Stimulated activated CD4-positive, alpha-beta T cell treated with anti-CD3 and anti-CD28 coated beads, TNF-alpha, amount 100 ng/mL, for 4 hours (primary cell): ENCODE results near the gene SLC25A18.

Experiments
- DNase-seq, 3 experiments: peaks; one replicate each; pipeline ENCODE4 v3.0.0-alpha.2; 2020; ENCODE audit warnings: low read depth in 3 of 3

The SLC25A18 gene

DNA sequence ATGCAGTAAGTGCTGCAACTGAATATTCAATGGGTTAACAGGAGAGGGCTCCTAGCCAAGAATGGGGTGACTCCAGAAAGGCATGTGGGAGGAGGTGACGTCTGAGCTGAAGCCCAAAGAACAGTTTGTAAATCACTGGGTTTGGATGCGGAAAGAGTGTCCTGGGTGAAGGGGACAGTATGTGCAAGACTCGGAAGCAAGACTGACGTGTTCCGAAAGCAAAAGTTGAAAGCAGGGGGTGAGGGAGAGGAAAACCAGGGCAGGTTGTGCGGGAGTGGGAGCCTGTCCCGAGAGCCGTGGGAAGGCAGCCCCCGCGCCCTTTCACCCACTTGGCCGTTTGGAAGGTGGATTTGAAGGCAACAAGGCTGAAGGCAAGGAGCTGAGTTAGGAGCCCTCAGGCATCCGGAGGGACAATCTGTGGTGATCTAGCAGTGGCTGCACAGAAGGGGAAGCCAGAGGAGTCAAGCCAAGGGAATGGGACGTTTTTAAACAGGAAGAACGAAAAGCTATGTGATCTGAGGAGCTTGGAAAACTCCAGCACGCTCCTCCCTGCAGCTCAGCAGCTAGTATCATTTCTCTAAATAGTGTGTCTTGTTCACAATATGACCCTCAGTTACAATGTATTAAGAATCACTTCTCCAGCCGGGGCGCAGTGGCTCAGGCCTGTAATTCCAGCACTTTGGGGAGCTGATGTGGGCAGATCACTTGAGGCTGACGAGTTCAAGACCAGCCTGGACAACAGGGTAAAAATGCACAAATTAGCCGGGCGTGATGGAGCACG lies 7.7 kb downstream of the SLC25A18 start:
- no peak for DNase-seq

DNA sequence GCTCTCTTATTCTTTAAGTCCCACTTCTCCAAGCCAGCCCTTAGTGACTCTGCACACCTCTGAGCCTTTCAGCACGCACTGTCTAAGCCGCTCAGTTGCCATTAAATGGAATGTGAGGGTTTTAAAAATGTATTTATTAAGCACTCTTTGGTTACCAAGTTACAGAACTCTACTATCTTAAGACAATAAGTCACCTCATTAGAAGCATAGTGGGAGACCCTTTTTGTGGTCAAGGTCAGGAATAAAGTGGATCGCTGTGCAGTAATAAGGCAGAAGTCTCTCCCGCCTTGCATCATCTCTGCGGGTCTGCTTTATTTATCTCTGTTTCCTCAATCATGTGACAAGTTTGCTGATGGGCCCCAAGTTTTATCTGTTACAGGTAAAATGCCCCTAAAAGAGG lies 11.9 kb downstream of the SLC25A18 start:
- DNase-seq = no peak

DNA sequence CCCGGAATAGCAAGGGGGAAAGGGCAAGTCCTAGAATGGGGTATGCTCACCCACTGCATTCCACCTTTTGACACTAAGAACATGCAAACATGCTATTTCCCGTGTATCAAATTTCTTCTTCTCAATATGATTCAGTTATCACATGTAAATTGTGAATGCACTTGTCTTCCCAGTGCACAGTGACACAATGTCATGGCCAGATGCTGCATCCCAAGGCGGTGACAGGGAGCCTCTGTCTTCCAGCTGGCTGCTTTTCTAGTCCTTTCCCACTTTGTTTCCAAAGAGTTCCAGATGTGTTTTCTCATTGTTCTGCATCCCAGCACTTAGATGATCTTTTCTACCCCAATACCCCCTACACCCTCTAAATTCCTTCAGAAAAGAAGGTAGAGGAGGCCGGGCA lies 12.4 kb downstream of the SLC25A18 start:
- no peak for DNase-seq

DNA sequence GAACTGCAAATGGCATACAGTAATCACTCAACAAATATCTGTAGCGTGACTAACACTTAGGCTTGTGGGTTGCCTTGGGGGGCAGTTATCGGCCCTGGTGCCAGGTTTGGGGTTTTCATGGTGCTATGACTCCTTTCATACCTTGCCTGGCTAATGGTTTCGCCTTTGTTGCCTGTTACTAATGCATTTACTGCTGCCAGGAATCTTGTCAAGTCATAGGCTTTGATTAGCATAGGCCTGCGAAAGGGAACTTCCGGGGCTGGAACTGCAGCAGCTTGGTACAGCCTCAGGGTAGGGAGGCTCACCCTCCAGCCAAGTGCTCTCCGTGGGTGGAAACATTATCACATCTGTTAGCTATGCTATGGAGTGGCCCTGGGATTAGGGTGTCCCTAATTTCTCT lies 13.2 kb downstream of the SLC25A18 start:
- no peak for DNase-seq

DNA sequence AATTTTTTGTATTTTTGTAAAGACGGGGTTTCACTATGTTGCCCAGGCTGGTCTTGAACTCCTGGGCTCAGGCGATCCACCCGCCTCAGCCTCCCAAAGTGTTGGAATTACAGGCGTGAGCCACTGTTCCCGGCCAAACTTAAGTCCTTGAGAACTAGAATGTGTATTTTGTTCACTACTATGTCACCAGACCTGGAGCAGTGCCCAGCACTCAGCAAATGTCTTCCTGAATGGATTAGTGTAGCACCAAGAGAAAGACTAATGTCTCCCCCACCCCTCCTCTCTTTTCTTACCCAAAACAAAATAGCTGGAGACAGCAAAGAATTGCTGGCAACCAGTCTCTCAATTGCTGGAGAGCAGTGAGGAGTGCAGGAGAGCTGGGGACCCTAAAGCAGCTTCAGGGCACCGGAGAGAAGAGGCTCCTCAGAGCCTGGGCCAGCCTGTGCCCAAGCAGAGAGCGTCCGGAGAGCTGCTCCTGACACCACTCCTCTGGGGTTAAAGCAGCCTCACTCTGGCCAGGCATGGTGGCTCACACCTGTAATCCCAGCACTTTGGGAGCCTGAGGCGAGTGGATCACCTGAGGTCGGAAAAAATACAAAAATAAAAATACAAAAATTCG lies 14.9 kb downstream of the SLC25A18 start:
- DNase-seq = no peak

DNA sequence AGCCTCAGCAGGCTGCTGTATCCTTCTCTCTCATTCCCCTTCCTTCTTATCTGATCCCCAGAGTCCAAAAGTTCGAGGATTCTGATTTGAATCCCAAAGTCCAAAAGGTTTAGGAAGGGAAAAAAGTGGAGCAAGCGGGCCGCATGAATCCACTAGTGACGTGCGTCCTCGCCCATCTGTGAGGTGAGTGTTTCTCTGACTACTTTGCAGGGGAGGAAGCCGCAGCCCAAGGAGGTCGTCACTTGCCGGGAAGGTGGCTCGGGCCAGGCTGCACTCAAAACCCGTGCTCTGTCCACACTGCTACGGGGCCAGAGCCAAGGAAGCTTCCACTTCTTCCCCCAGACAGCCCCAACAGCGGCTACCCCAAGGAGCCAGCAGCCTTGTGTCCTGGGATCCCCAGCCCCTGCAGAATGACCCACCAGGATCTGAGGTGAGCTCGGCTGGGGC lies 16.3 kb downstream of the SLC25A18 start:
- DNase-seq = no peak

DNA sequence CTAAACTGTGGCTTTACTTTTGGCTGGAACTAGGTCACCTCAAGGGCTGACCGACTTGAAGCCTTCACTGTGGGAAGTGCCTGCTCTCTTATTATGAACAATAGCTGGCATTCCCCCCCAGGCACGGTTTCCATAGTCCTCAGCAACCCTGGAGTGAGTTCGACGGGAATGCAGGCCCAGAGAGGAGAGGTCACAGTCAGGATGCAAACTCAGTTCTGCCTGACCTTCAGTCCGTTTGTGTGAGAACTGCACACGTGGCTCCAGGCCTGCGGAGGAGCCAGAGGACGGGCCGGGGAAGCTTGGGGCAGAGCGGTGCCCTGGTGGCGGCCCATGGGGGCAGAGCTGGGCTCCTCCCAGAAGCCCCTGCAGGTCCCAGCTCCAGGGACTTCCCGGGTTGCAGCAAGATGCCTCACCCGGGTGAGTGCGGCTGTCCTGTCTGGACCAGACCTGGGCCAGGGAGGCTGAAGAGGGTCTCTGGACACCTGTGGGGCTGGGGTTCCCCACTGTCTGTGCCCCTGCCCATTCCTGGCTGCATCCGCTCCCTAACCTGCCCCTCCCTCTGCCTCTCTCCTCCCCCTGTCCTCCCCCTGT lies 17.2 kb downstream of the SLC25A18 start:
- DNase-seq = no peak

DNA sequence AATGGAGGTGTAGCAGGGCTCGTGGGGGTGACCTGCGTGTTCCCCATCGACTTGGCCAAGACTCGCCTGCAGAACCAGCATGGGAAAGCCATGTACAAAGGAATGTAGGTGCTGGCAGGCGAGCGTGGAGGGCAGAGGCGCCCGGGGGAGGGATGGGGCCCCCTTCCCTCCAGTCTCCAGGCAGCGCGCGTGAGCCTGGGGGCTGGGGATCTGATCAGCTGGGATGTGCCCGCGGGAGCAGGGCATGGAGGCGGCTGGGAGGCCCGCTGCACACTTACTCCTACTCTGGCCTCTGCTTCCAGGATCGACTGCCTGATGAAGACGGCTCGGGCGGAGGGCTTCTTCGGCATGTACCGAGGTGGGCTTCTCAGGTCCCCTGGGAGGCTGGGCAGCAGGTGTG lies 17.8 kb downstream of the SLC25A18 start:
- DNase-seq = no peak

DNA sequence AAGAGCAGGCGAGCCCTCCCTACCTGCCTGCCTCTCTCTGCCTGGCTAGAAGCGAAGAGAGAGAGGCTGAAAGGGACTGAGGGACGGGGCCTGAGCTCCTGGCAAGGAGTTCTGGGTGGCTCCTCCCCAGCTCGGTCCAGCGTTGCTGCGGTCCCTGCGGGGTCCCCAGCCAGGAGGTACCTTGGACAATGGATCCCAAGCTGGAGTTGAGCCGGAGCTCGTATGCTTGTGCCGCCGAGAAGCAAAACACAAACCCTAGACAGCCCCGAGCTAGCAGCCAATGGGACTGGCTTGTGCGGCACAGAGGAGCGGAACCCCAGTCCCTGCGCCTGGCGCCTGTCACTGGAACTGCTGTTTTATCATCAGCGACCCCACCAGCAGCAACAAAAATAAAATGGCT lies 18.3 kb downstream of the SLC25A18 start:
- DNase-seq = no peak

DNA sequence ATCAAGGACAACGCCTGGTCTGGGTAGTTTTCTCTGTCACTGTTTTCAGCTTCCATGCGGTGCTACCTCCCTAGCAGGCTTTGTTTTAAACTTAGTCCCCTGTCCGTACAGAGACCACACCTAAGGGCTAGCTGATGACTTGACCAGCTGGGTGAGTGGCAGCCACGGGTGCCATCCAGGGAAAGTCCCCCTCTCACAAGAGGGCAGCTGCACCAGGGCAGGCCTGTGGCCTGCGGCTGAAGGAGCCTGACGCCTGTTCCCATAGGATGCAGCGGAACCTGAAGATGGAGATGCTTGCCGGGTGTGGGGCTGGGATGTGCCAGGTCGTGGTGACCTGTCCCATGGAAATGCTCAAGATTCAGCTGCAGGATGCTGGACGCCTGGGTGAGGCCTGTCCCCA lies 19.9 kb downstream of the SLC25A18 start:
- DNase-seq = no peak

DNA sequence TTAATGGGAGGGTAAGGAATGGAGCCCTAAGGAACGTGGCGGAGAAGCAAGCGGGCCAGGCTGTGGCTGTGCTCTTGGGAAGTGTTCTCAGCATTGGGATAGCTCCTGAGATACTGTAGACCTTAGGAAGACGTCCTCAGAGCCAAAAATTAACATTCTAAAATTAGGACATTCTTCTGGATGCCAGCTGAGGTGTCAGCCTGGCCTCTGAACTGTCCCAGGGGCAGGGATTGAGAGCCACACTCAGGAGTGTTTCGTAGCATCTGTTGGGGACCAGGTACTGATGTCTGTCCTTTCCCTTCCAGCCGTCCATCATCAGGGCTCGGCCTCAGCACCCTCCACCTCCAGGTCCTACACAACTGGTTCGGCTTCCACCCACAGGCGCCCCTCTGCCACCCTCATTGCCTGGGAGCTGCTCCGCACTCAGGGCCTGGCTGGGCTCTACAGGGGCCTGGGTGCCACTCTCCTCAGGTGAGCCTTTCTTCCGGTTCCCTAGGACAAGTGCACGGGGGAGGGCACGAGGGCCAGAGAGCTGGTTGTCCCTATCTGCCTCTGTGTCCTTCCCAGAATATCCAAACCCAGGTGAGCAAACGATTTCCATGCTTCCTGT lies 23.6 kb downstream of the SLC25A18 start:
- DNase-seq = no peak

DNA sequence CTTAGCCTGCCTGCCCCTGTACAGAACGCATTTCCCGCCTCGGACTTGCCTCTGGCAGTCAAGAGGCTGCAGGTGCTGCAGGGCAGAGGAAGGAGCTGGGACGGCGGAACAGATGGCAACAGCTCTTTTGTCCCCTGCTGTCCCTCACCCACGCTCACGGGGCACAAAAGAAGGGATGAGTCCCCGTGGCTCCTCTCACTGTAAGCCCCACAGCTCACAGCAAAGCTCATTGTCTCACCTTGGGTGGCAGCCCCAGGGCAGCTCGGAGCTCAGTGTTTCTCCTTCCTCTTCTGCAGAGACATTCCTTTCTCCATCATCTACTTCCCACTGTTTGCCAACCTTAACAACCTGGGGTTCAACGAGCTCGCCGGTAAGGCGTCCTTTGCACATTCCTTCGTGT lies 24.3 kb downstream of the SLC25A18 start:
- DNase-seq = no peak

DNA sequence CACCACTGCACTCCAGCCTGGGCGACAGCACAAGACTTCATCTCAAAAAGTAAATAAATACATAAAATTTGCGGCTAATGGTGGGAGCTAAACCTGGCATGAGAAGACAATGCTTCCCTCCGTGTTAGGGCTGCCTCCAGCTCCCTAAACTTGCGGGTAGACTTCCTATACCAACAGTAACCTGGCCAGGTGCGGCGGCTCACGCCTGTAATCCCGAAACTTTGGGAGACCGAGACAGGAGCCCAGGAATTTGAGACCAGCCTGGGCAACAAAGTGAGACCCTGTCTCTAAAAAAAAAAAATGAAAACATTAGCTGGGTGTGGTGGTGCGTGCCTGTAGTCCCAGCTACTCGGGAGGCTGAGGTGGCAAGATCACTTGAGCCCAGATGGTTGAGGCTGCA lies 25.3 kb downstream of the SLC25A18 start:
- DNase-seq = no peak

DNA sequence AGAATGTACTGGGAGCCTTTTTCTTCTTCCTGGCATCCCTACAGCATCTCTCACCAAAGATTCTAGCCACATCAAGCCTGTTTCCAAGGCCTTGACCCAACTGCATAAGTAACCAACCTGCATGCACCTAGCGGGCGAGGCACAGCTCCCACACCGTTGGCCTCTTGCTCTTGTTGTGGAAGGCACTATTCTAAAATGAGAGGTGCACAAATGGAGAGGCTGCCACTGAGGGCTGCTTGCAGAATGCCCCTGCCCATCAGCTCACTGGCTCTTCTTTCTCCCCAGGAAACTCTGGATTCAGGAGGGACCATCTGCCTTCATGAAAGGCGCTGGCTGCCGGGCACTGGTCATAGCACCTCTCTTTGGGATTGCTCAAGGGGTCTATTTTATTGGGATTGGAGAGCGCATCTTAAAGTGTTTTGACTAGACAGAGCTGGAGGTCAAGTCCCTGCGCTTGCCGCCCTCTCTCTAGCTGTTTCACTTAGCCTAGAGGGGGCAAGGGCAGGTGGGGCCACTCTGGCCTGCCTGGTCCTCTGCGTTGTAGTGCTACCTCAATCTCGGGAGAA lies 26.6 kb downstream of the SLC25A18 start:
- no peak for DNase-seq

DNA sequence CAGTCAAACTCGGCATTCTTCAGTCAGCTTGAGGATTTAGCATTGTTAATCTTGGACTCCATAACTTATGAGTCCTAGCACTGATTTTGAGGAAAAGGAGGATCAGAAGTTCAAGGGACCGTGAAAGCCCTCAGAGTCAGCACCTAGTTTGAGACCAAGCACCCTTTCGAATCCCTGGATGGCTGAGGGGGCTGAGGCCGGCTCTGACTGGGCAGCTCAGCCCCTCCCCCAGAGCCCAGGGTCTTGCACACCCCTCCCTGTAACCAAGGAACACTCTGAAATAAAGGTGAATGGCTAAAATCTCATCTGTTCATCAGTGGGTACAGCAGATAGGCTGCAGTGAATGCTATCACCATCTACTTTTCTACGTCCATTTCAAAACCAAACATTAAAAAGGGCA lies 27.3 kb downstream of the SLC25A18 start:
- DNase-seq = no peak

DNA sequence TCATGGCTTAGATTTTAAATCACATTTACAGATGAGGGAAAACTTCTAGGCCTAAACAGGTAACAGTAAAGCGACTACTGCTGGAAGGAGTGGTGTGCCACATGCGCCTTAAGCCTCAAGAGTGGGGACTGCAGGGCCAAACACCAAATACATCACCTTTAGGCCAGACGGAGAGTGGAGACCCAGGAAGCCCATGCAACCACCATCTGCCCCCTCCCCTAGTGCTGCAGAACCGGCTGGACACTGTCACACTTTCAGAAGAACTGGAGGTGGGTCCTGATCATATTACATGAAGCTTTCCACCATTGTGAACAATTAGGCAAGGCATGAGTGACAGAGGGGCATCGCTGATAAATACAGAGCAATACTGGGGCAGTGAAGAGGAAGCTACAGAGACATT lies 28.9 kb downstream of the SLC25A18 start:
- DNase-seq = no peak

DNA sequence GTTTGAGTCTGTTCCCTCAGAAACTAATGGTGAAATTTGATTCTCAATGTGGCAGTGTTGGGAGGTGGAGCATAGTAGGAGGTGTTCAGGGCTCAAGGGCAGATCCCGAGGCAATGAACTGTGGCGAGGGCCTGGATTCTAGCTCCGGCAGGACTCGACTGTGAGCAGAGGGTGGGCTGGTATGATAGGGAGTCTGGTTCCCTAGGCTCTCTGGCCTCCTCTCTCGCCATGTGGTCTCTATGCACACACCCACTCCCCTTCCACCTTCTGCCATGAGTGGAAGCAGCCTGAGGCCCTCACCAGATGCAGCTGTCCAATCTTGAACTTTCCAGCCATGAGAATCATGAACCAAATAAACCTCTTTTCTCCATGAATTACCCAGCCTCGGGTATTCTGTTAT lies 32.9 kb downstream of the SLC25A18 start:
- DNase-seq = no peak

DNA sequence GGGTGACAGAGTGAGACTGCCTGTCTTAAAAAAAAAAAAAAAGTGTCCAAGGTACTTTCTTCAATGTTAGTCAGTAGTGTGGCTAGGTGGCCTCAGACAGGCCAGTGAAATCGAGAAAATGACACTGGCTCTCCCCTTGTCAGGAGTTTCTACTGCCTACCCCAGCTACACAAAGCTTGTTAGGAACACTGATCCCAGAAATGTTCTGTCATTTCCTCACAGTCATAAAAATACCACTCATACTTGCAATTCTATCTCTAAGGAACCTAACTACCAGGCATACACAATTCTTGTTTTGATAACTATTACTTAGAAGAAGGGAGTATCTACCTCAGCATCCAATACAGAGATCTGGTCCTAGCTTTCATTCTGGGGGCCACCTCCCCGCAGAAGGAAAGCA lies 33.9 kb downstream of the SLC25A18 start:
- no peak for DNase-seq

DNA sequence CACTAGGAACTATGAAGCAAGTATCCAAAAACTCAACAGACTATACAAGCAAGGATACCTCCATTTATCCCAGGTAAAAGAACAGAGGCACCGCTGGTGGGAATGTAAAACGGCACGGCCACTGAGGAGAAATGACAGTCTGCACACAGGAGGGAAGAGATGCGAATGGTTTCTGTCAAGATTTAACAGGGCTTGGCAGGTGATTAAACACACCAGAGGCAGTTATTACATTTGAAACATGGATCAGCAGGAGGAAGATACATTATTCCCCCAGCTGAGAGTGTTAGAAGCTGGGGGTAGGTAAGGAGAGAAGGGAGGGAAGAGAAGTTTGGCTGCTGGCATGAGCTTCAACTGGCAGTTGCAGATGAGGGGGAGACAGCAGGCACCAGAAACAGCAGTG lies 35.0 kb downstream of the SLC25A18 start:
- DNase-seq = no peak

DNA sequence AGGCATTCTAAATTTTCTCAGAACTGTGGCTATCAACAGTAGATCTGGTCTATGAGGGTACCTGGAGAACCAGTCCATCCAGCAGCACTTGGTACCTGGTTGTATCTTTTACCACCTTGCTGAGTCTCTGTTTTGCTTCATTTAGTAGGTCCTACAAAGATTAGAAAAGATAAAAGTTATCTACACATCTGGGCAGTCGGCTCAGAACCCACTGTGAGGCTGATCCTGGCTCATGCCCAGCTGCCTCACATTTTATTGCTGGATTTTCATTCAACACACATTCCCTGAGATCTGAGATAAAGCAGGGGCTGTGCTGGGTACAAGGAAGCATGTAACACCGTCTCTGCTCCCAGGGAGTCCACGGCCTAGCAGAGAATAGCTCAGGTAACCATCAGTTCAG lies 37.7 kb downstream of the SLC25A18 start:
- no peak for DNase-seq

DNA sequence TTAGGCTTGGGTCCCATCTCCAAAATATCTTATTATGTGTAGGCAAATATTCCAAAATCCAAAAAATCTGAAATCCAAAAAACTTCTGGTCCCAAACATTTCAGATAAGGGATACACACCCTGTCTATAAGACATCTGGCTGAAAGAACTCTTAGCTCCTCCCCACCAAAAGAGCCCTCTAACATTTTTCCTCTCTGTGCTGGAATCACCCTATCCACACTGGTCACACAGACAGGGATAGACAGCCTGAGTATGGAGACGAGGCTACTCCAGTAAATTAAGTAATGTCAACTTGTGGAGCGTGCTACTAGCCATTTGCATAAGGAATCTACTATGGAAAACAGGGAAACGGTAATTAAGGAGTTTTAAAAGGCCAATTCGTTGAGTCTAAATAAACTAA lies 40.4 kb downstream of the SLC25A18 start:
- DNase-seq = no peak

DNA sequence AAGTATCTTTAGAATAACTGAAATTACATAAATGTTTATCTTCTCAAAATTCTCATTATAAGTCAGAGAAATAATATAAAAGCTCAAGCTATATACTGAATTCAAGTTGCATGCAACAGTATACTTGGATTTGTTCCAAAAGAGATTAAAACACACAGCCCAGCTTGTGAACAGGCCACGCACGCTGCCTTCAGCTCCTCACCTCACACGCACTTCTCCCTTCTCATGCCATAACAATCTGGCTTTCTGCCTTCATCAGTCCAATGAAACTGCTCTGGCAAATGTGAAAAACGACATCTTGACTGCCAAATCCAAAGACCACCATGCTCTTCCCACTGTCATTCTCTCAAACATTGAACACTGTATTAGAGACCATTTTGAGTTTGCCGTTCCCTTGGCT lies 43.2 kb downstream of the SLC25A18 start:
- no peak for DNase-seq
